Loucy (cell line): ENCODE measurements around the gene TDRD7.

Experiments used
- H2AFZ ChIP-seq: fragments of 200-600 bp; sonication (generic); 2 replicates; pipeline ENCODE4 v1.6.0; 2016; ENCODE audit warnings: antibody characterized with exemption, mild to moderate bottlenecking, low read length, moderate library complexity
- H3F3A ChIP-seq: fragments of 200-600 bp; 2 replicates; pipeline ENCODE4 v1.6.0; 2016; ENCODE audit warnings: antibody characterized with exemption, low read depth, mild to moderate bottlenecking
- H3K27me3 ChIP-seq: fragments of 200-600 bp; sonication (generic); 2 replicates; pipeline ENCODE4 v1.6.1; 2014; ENCODE audit warnings: low read length, mild to moderate bottlenecking; ENCODE audit not compliant: insufficient read depth, poor library complexity, severe bottlenecking
- H3K36me3 ChIP-seq: fragments of 200-600 bp; sonication (generic); 2 replicates; pipeline ENCODE4 v1.6.1; 2016; ENCODE audit warnings: low read length; ENCODE audit not compliant: insufficient read depth
- H3K4me1 ChIP-seq: fragments of 200-600 bp; sonication (generic); 2 replicates; pipeline ENCODE4 v1.5.1; 2014; ENCODE audit warnings: low read length, mild to moderate bottlenecking; ENCODE audit not compliant: insufficient read depth, poor library complexity, severe bottlenecking
- H3K4me2 ChIP-seq: fragments of 200-600 bp; sonication (generic); 2 replicates; pipeline ENCODE4 v1.6.0; 2014; ENCODE audit warnings: antibody characterized with exemption, low read length, low read depth, mild to moderate bottlenecking; ENCODE audit not compliant: poor library complexity, severe bottlenecking
- H3K4me3 ChIP-seq: fragments of 200-600 bp; sonication (generic); 2 replicates; pipeline ENCODE4 v1.5.1; 2014; ENCODE audit warnings: low read length, mild to moderate bottlenecking, mixed read lengths; ENCODE audit not compliant: poor library complexity, severe bottlenecking
- H3K79me2 ChIP-seq: fragments of 200-600 bp; sonication (generic); 2 replicates; pipeline ENCODE4 v1.6.1; 2014; ENCODE audit warnings: low read length; ENCODE audit not compliant: insufficient read depth
- H3K9ac ChIP-seq: fragments of 200-600 bp; sonication (generic); 2 replicates; pipeline ENCODE4 v1.6.0; 2014; ENCODE audit warnings: mild to moderate bottlenecking, low read depth, low read length, moderate library complexity; ENCODE audit not compliant: poor library complexity, severe bottlenecking
- H3K9me2 ChIP-seq: fragments of 200-600 bp; sonication (generic); replicated peaks from 2 replicates; pipeline ENCODE4 v1.6.1; 2016; ENCODE audit warnings: low read depth, low read length, mixed read lengths
- H3K9me3 ChIP-seq: fragments of 200-600 bp; sonication (generic); 2 replicates; pipeline ENCODE4 v1.6.1; 2014; ENCODE audit warnings: mild to moderate bottlenecking, antibody characterized with exemption, low read length, low read depth; ENCODE audit not compliant: insufficient read depth
- H4K20me1 ChIP-seq: fragments of 200-600 bp; sonication (generic); 2 replicates; pipeline ENCODE4 v1.6.0; 2014; ENCODE audit warnings: antibody characterized with exemption, low read length, mild to moderate bottlenecking; ENCODE audit not compliant: insufficient read depth, poor library complexity, severe bottlenecking
- EZH2phosphoT487 ChIP-seq: fragments of 200-600 bp; IDR thresholded peaks from 2 replicates; pipeline ENCODE4 v1.6.1; 2018; ENCODE audit warnings: antibody characterized with exemption, mild to moderate bottlenecking, moderate library complexity, borderline replicate concordance
- TF ChIP-seq, protein P1 (sequence below): fragments of 200-600 bp; sonication (generic); conservative IDR thresholded peaks from 2 replicates; pipeline ENCODE4 v1.5.1; 2014; ENCODE audit warnings: mild to moderate bottlenecking, antibody characterized with exemption, low read length

Gene TDRD7

DNA sequence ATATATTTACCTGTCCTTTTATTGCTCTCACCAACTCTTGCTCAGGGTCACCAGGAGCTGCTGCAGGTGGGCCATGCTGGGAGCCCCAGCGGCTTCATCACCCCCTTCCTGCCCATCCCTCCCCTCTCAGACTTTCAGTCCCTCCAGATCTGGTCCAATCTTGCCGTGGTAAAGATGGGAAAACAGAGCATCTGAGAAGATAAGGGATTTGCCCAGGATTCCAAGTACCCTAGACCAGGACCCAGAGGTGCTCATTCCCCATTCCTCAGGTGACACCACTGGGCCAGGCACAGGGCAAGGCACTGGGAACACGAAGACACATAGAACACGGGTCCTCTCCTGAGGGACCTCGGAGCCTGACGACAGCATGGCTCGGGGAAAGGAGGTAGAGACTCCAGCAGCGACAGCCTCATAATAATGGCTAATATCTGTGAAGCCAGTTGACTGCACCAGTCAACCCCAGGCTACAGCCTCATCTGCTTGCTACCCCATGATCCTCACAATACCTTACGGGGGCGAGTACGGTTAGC is 107.6 kb downstream of the TDRD7 start:
- Histone ChIP-seq H4K20me1 (no peaks in the 10 kb centered on the region), H3K27me3 (no peaks in the 10 kb centered on the region), H3K4me1 (peaks cover 7% of the 10 kb centered on the region), H2AFZ (no peak overlapping the region), H3K79me2 (no peaks in the 10 kb centered on the region), H3K4me3 (no peak overlapping the region), H3K9me2 (no peaks in the 10 kb centered on the region), H3K9me3 (no peaks in the 10 kb centered on the region), H3K9ac (no peak overlapping the region), H3K36me3 (no peaks in the 10 kb centered on the region), H3K4me2 (peak overlapping the region; percentile 4), H3F3A (no peaks in the 10 kb centered on the region)
- TF ChIP-seq, protein P1, sequence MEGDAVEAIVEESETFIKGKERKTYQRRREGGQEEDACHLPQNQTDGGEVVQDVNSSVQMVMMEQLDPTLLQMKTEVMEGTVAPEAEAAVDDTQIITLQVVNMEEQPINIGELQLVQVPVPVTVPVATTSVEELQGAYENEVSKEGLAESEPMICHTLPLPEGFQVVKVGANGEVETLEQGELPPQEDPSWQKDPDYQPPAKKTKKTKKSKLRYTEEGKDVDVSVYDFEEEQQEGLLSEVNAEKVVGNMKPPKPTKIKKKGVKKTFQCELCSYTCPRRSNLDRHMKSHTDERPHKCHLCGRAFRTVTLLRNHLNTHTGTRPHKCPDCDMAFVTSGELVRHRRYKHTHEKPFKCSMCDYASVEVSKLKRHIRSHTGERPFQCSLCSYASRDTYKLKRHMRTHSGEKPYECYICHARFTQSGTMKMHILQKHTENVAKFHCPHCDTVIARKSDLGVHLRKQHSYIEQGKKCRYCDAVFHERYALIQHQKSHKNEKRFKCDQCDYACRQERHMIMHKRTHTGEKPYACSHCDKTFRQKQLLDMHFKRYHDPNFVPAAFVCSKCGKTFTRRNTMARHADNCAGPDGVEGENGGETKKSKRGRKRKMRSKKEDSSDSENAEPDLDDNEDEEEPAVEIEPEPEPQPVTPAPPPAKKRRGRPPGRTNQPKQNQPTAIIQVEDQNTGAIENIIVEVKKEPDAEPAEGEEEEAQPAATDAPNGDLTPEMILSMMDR: no peak
- no peak for TF ChIP-seq EZH2phosphoT487

DNA sequence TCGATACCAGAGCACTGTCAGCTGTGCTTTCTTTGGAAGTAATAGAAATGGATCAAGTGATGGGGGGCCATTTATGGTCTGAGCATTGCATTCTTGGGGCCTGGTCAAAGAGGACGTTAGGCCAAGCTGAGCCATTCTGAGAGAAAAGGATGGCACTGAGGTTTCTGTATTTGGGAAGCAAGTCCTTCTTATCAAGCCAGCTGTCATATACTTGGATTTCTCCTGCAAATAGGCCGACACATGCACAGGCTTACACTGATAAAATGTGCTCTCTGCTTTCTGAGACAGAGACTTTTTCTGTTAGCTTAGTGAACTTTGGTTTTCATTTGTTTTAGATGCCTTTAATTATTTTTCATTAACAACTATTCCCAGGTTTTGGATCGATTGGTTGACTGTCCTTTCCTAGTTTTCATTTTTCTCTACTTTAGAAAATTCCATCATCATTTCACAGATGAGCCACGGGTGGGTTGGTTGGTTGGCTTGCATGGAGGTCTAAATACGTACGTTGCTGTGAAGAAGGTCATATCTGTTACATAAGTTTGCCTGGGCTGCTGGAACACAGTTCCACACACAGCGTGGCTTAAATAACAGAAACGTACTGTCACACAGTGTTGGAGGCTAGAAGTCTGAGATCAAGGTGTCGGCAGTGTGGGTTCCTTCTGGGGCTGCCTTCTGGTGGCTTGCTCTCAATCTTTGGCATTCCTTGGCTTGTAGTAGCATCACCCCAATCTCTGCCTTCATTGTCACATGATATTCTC is 109.9 kb downstream of the TDRD7 start:
- Histone ChIP-seq H2AFZ (no peak overlapping the region), H3F3A (no peaks in the 10 kb centered on the region), H3K9me3 (no peaks in the 10 kb centered on the region), H3K9me2 (no peaks in the 10 kb centered on the region), H3K79me2 (no peaks in the 10 kb centered on the region), H3K4me1 (peaks cover 7% of the 10 kb centered on the region), H4K20me1 (no peaks in the 10 kb centered on the region), H3K27me3 (no peaks in the 10 kb centered on the region), H3K4me3 (no peak overlapping the region), H3K36me3 (no peaks in the 10 kb centered on the region), H3K4me2 (no peak overlapping the region), H3K9ac (no peak overlapping the region)
- TF ChIP-seq EZH2phosphoT487: no peak
- TF ChIP-seq, protein P1: no peak

DNA sequence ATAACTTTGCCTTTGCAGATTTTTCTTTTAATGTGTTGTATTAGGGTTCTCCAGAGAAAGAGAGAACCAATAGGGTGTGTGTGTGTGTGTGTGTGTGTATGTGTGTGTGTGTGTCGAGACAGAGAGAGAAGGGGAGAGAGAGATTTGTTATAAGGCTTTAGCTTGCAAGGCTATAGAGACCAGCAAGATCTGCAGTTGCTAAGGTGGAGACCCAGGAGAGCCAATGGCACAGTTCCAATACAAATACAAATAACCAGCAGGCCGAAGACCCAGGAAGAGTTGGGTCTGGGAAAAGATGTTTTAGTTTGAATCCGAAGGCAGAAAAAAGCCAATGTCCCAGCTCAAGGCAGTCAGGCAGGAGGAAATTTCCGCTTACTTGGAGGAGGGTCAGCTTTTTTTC is 112.5 kb downstream of the TDRD7 start:
- Histone ChIP-seq H3K4me2 (no peak overlapping the region), H3F3A (no peaks in the 10 kb centered on the region), H3K4me3 (no peak overlapping the region), H3K9me3 (no peaks in the 10 kb centered on the region), H4K20me1 (no peaks in the 10 kb centered on the region), H3K27me3 (no peaks in the 10 kb centered on the region), H3K36me3 (no peaks in the 10 kb centered on the region), H2AFZ (no peak overlapping the region), H3K9me2 (no peaks in the 10 kb centered on the region), H3K9ac (no peak overlapping the region), H3K4me1 (no peaks in the 10 kb centered on the region), H3K79me2 (no peaks in the 10 kb centered on the region)
- TF ChIP-seq EZH2phosphoT487: no peak
- TF ChIP-seq, protein P1: no peak
